ENCODE results near the gene RBM38.

GRCh38 chr20:57439432-57439831 lies 48.2 kb downstream of the RBM38 start:
- TF ChIP-seq CTCF (IDR thresholded peaks at IDR 0.05) = no peak
- no peak for TF ChIP-seq POLR2A (IDR thresholded peaks at IDR 0.05)

Data from testis (tissue), 2 donors.